ENCODE data around the gene MXD1. TPM values are rescaled to one million over a fixed set of nuclear protein-coding genes. Genes with fewer than 3 reads are reported as not detected.

Gene MXD1
- total RNA-seq, 1 experiment from 2014 or later: 3.7 TPM

DNA sequence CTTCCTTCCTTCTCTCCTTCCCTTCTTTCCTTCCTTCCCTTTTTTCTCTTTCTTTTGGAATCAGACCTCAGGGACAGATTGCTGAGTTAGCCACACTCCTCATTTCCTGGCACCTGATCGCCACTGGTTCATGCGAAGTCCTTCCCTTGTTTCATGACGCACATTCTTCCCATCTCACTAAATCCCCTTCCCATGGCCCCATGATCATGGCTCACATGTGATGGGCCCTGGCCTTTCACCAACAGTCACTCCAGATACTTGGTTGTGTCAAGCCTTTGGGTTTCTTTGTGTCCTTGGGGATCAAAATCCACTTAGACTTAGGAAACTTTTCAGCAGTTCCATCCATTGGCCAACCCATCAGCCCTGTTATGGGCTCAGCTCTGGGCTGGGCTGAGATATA is 70.3 kb downstream of the MXD1 start:
- Histone ChIP-seq H3K4me2 (ENCODE audit: insufficient read depth, insufficient read length, low read length) (no peak overlapping the region), H2AFZ (ENCODE audit: low read length) (no peak overlapping the region), H2BK12ac (ENCODE audit: insufficient read length, low read depth, low read length) (no peak overlapping the region), H2BK20ac (ENCODE audit: low read depth, low read length, poor library complexity, severe bottlenecking) (no peak overlapping the region), H3K56ac (ENCODE audit: insufficient read length, low read depth, low read length) (no peak overlapping the region), H4K5ac (ENCODE audit: insufficient read length, low read depth, low read length) (no peak overlapping the region), H2BK5ac (ENCODE audit: insufficient read length, low read length) (no peak overlapping the region), H3K9ac (ENCODE audit: extremely low read depth, insufficient read length, low read length) (no peak overlapping the region), H2AK5ac (ENCODE audit: insufficient read length, low read length) (no peak overlapping the region), H4K91ac (ENCODE audit: insufficient read length, low read depth, low read length) (no peak overlapping the region), H3K14ac (ENCODE audit: insufficient read depth, low read length) (no peak overlapping the region), H3K27ac (ENCODE audit: insufficient read length, low read depth, low read length) (no peak overlapping the region), H3K23ac (ENCODE audit: insufficient read length, low read depth, low read length) (no peak overlapping the region), H3T11ph (ENCODE audit: low read length) (no peak overlapping the region), H3K23me2 (ENCODE audit: insufficient read length, low read depth, low read length, poor library complexity, severe bottlenecking) (no peaks in the 10 kb centered on the region), H4K8ac (replicated peaks; ENCODE audit: insufficient read length, low read depth, low read length) (no peak overlapping the region), H2BK120ac (ENCODE audit: low read depth, low read length, poor library complexity, severe bottlenecking) (no peak overlapping the region), H3K18ac (ENCODE audit: insufficient read length, low read depth, low read length) (no peak overlapping the region), H4K20me1 (ENCODE audit: control insufficient read depth, insufficient read depth, insufficient read length) (no peaks in the 10 kb centered on the region), H3K4ac (ENCODE audit: low read depth, low read length) (no peak overlapping the region), H3K27me3 (ENCODE audit: insufficient read depth, low read length) (no peaks in the 10 kb centered on the region), H3K79me1 (ENCODE audit: insufficient read depth, low read depth, low read length, poor library complexity, severe bottlenecking) (no peaks in the 10 kb centered on the region), H2BK15ac (ENCODE audit: low read depth, low read length) (no peak overlapping the region), H3K79me2 (ENCODE audit: insufficient read depth, low read length) (no peaks in the 10 kb centered on the region), H3K4me1 (ENCODE audit: insufficient read depth, low read length) (no peaks in the 10 kb centered on the region), H3K9me3 (ENCODE audit: control insufficient read depth, low read depth, low read length) (no peaks in the 10 kb centered on the region)
- H3K27me3 Mint-ChIP-seq (ENCODE audit: low read depth): peaks cover 1% of the 10 kb centered on the region
- H3K36me3 Mint-ChIP-seq (ENCODE audit: insufficient read depth in 1 of 3, low read depth in 3 of 3): no peaks in the 10 kb centered on the region
- no peak overlapping the region for H3K4me3 Mint-ChIP-seq
- no peaks in the 10 kb centered on the region for H3K4me1 Mint-ChIP-seq
- no peaks in the 10 kb centered on the region for H3K9me3 Mint-ChIP-seq
- TF ChIP-seq, protein P1, sequence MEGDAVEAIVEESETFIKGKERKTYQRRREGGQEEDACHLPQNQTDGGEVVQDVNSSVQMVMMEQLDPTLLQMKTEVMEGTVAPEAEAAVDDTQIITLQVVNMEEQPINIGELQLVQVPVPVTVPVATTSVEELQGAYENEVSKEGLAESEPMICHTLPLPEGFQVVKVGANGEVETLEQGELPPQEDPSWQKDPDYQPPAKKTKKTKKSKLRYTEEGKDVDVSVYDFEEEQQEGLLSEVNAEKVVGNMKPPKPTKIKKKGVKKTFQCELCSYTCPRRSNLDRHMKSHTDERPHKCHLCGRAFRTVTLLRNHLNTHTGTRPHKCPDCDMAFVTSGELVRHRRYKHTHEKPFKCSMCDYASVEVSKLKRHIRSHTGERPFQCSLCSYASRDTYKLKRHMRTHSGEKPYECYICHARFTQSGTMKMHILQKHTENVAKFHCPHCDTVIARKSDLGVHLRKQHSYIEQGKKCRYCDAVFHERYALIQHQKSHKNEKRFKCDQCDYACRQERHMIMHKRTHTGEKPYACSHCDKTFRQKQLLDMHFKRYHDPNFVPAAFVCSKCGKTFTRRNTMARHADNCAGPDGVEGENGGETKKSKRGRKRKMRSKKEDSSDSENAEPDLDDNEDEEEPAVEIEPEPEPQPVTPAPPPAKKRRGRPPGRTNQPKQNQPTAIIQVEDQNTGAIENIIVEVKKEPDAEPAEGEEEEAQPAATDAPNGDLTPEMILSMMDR (conservative IDR thresholded peaks at IDR 0.05): no peak
- DNase-seq: no peak
- no peak overlapping the region; a peak in 1 of 7 replicates for H3K27ac Mint-ChIP-seq
- no CpG with 5 or more reads among the region's 3 CpGs for WGBS (ENCODE audit: extremely low coverage, insufficient read length, low lambda C conversion rate)

All from H9 (cell line).